ENCODE measurements around the gene ARHGAP15. TPM values are rescaled to one million over a fixed set of nuclear protein-coding genes. Genes with fewer than 3 reads are reported as not detected.

Gene ARHGAP15
- total RNA-seq, 2 experiments from 2014 or later: 71.3 to 72.8 TPM

DNA sequence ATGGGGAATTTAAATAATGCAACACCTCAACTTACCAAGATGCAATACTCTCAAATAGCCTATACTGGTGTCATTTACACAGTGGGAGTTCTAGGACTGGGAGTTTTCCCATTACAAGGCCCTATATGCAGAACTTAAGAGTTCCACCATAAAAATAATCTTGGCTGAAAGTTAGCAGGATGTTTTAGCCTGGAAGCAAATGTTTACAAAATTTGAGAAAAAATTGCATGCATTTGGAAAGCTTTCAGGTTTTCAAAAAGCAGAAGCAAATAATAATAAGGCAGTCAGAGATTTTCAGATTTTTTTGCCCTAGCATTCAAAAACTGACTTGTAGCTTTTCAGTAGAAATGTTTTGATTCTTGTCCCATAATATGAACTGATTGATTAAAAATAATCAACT lies 397.3 kb downstream of the ARHGAP15 start:
- intact Hi-C loops (cut with micrococcal nuclease): no loop called here
- ChIA-PET CTCF (interaction anchor here (1.2 kb wide), 1 partner anchor 13 kb away, joined by 3 read pairs; no protein-coding TSS in a partner anchor), POLR2A (no interaction called here)
- H3K36me3 Mint-ChIP-seq (ENCODE audit: low read depth): peaks cover 41% of the 10 kb centered on the region
- H3K27ac Mint-ChIP-seq: no peak overlapping the region
- DNase-seq (no peak), ATAC-seq (no peak)
- TF ChIP-seq, protein P1, sequence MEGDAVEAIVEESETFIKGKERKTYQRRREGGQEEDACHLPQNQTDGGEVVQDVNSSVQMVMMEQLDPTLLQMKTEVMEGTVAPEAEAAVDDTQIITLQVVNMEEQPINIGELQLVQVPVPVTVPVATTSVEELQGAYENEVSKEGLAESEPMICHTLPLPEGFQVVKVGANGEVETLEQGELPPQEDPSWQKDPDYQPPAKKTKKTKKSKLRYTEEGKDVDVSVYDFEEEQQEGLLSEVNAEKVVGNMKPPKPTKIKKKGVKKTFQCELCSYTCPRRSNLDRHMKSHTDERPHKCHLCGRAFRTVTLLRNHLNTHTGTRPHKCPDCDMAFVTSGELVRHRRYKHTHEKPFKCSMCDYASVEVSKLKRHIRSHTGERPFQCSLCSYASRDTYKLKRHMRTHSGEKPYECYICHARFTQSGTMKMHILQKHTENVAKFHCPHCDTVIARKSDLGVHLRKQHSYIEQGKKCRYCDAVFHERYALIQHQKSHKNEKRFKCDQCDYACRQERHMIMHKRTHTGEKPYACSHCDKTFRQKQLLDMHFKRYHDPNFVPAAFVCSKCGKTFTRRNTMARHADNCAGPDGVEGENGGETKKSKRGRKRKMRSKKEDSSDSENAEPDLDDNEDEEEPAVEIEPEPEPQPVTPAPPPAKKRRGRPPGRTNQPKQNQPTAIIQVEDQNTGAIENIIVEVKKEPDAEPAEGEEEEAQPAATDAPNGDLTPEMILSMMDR (IDR thresholded peaks at IDR 0.05): no peak
- peaks cover 6% of the 10 kb centered on the region for H3K9me3 Mint-ChIP-seq
- peaks cover 57% of the 10 kb centered on the region for H3K4me1 Mint-ChIP-seq (ENCODE audit: low read depth)
- no peaks in the 10 kb centered on the region for H3K27me3 Mint-ChIP-seq
- no peak overlapping the region for H3K4me3 Mint-ChIP-seq

DNA sequence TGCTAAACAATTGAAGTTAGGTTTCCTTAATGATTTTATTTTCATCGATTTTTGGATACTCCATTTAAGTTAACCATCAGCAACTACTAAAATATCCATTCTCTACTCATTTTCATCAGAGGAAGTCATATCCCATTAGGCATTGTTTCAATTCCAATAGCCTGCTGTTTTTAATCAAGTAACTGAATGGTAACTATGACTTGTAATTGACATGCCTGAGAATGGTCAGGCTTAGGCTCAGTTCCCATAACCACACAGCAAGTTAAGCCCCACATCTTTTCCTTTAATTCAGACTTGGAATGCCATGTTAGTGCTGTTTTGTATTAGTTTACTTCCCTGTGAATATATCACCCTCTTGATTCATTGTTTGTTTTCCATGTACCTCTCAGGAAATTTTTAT lies 398.8 kb downstream of the ARHGAP15 start:
- no peak overlapping the region for H3K27ac Mint-ChIP-seq
- TF ChIP-seq, protein P1 (IDR thresholded peaks at IDR 0.05): no peak
- H3K27me3 Mint-ChIP-seq: no peaks in the 10 kb centered on the region
- no peak overlapping the region for H3K4me3 Mint-ChIP-seq
- peaks cover 6% of the 10 kb centered on the region for H3K9me3 Mint-ChIP-seq
- DNase-seq: no peak
- no peak for ATAC-seq
- ChIA-PET CTCF (no interaction called here), POLR2A (no interaction called here)
- intact Hi-C loops (cut with micrococcal nuclease): no loop called here
- H3K4me1 Mint-ChIP-seq (ENCODE audit: low read depth): peaks cover 43% of the 10 kb centered on the region
- peaks cover 36% of the 10 kb centered on the region for H3K36me3 Mint-ChIP-seq (ENCODE audit: low read depth)

DNA sequence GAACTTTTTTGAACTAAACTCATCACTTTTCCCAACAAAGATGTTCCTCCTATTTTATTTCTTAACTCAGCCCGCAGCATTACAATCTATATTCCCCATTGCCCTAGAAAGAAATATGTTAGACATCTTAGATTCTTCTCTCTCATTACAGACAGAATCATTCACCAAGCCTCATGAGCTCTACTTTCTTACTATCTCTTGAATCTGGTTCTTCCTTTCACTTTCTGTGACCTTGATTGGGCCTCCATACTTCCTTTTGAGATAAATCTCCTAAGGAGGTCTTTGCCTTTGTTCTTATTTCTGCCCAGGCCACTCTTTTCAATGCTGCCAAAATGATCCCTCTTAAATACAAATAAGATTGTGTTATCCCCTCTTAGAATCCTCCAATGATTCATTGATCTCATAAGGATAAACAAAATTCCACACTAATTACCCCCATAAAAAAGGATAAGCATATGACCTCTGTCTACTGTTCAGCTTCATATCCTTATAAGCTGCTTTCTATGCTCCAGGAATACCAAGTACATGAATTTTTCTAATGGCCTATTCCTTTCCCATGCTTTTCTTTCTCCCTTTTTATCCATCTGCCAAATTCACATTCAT lies 400.0 kb downstream of the ARHGAP15 start:
- intact Hi-C loops (cut with micrococcal nuclease): no loop called here
- H3K27ac Mint-ChIP-seq: peak overlapping the region; percentile 87
- peaks cover 12% of the 10 kb centered on the region for H3K9me3 Mint-ChIP-seq
- no peaks in the 10 kb centered on the region for H3K27me3 Mint-ChIP-seq
- POLR2A ChIA-PET: no interaction called here
- H3K4me1 Mint-ChIP-seq (ENCODE audit: low read depth): peaks cover 34% of the 10 kb centered on the region
- ATAC-seq: peak; percentile 58
- no peak for DNase-seq
- H3K4me3 Mint-ChIP-seq: no peak overlapping the region
- TF ChIP-seq, protein P1 (IDR thresholded peaks at IDR 0.05): no peak
- CTCF ChIA-PET: interaction anchor here (0.8 to 0.9 kb wide), 2 partner anchors 14 to 23 kb away, joined by 3 read pairs; no protein-coding TSS in a partner anchor
- peaks cover 45% of the 10 kb centered on the region for H3K36me3 Mint-ChIP-seq (ENCODE audit: low read depth)

DNA sequence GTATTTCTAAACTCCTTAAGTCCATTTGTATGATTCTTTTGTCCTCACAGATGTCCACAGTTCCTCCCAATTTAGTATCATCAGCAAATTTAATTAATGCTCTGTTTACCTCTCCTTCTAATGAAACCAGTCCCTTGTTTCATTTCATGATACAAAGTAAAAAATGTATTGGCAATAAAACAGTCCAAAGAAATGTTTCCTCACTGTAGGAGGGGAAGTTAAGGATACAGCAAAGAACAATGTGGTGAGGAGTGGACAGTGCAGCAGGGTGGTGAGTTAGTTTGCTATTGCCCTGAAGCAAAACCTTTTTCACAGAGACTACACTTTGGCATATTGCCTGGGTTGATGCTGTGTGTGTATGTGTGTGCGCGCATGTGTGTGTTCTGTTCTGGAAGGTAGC lies 401.5 kb downstream of the ARHGAP15 start:
- no peak overlapping the region for H3K27ac Mint-ChIP-seq
- peaks cover 12% of the 10 kb centered on the region for H3K9me3 Mint-ChIP-seq
- H3K4me3 Mint-ChIP-seq: no peak overlapping the region
- no peak for ATAC-seq
- H3K36me3 Mint-ChIP-seq (ENCODE audit: low read depth): peaks cover 49% of the 10 kb centered on the region
- H3K4me1 Mint-ChIP-seq (ENCODE audit: low read depth): peaks cover 19% of the 10 kb centered on the region
- no peaks in the 10 kb centered on the region for H3K27me3 Mint-ChIP-seq
- ChIA-PET CTCF (interaction anchor here (1.2 kb wide), 1 partner anchor 369 kb away, joined by 3 read pairs; no protein-coding TSS in a partner anchor), POLR2A (interaction anchor here (0.6 kb wide), 1 partner anchor 247 kb away, joined by 3 read pairs; no protein-coding TSS in a partner anchor)
- TF ChIP-seq, protein P1 (IDR thresholded peaks at IDR 0.05): no peak
- intact Hi-C loops (cut with micrococcal nuclease): no loop called here
- no peak for DNase-seq

DNA sequence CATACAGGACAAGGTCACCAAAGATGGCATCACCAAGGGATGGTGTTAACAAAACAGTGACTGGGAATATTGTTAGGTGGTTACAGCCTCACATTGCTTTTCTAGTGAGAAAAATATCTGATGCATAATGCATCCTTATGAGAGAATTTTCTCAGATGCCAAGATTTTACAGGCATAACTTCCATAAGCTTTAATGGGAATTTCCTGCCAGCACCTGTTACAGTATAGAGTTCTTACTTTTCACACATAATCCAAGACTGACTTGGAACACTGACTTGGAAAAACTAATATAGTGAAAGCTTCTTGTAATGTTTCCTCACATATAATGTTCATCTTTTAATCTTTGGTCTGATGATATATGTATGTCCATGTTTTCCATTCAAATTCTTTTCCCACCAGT lies 402.8 kb downstream of the ARHGAP15 start:
- TF ChIP-seq, protein P1 (IDR thresholded peaks at IDR 0.05): no peak
- Mint-ChIP-seq H3K9me3 (peaks cover 15% of the 10 kb centered on the region), H3K4me1 (ENCODE audit: low read depth) (peaks cover 18% of the 10 kb centered on the region), H3K4me3 (no peak overlapping the region), H3K27ac (no peak overlapping the region), H3K36me3 (ENCODE audit: low read depth) (peaks cover 56% of the 10 kb centered on the region), H3K27me3 (no peaks in the 10 kb centered on the region)
- CTCF ChIA-PET: no interaction called here
- no peak for ATAC-seq
- POLR2A ChIA-PET: no interaction called here
- intact Hi-C loops (cut with micrococcal nuclease): no loop called here
- no peak for DNase-seq
